ENCODE data around the gene PAIP1. TPM values are rescaled to one million over a fixed set of nuclear protein-coding genes. Genes with fewer than 3 reads are reported as not detected.
A peak's percentile ranks its signal among the peaks of the same experiment; 100 is the strongest.
"Not testable (repeated sequence)": the region's sequence is repeated elsewhere in the genome, so short reads cannot be mapped to it uniquely, and the experiment has no call there.

Gene PAIP1
- total RNA-seq, 1 donor from 2014 or later, result 120 TPM

- DNase-seq (no peak), ATAC-seq (ENCODE audit: poor library complexity) (no peak)
- intact Hi-C loops (cut with DNase I), result no loop called here
Measured at GRCh38 chr5:43547532-43547931, 9.3 kb downstream of the PAIP1 start.

GRCh38 chr5:43543434-43543833 lies 13.4 kb downstream of the PAIP1 start:
- intact Hi-C loops (cut with DNase I), result no loop called here
- no peak for DNase-seq
- no peak for ATAC-seq (ENCODE audit: poor library complexity)

- no peak for DNase-seq
- ATAC-seq (ENCODE audit: poor library complexity), result no peak
- intact Hi-C loops (cut with DNase I), result no loop called here
Measured at GRCh38 chr5:43540746-43541145, 16.1 kb downstream of the PAIP1 start.

DNA sequence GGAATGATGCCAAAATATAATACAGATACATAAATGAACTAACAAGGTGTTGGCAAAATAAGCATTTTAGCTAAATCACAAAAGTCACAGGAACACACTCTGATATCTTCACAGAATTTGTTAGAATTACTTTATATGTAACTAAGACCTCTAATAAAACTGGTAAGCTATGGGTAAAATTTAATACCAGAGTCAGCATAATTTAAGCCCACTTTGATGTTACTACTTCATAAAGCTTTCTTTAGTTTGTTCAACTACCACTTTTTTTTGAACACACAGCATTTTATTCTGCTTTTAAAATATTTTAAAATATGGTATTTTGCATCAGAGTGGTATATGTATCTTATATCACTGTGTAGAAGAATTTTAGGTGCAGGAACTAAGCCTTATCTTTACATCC lies 19.9 kb downstream of the PAIP1 start:
- ATAC-seq (ENCODE audit: poor library complexity), result no peak
- intact Hi-C loops (cut with DNase I), result no loop called here
- no peak for DNase-seq

- intact Hi-C loops (cut with DNase I), result no loop called here
- ATAC-seq (ENCODE audit: poor library complexity) (no peak), DNase-seq (no peak)
Measured at GRCh38 chr5:43533646-43534045, 23.2 kb downstream of the PAIP1 start.

GRCh38 chr5:43530648-43531047 lies 26.2 kb downstream of the PAIP1 start:
- no peak for DNase-seq
- ATAC-seq (ENCODE audit: poor library complexity), result no peak
- intact Hi-C loops (cut with DNase I), result no loop called here

DNA sequence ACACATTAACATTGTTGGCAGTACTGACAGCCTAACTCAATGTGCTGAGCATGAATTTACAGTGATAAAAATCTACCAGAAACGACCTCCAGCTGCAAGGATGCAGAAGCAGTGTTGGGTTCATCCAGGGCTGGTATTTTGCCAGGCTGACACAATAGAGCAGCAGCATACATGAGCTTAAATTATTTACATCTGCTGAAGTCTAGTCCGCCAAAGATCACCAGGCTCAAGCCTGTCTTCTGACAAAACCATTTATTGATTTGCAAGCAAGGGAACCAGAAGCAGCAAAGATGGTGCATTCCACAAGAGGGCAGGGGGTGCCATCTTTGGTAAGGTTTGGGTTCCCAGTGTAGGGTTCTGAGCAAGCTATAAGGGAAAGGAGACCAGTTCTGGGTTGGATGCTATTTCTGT lies 33.2 kb downstream of the PAIP1 start:
- ATAC-seq (ENCODE audit: poor library complexity), result no peak
- DNase-seq, result no peak
- intact Hi-C loops (cut with DNase I), result no loop called here

DNA sequence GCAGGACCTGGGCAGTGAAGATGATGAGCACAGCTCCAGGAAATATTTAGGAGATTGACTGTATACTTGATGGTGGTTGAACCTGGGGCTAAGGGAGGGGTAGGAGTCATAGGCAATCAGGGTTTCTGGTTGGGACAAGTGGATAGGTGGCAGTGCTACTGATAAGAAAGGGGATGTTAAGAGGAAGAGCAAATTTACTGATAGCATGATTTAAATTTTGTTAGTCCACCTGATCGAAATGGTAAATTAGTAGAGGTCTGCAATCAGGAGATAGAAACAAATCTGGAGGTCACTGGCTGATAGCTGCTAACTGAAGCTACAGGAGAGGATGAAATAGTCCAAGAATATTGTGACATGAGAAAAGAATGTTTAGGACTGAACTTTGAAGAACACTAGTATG lies 36.3 kb downstream of the PAIP1 start:
- no peak for DNase-seq
- ATAC-seq (ENCODE audit: poor library complexity), result no peak
- intact Hi-C loops (cut with DNase I), result no loop called here

GRCh38 chr5:43515678-43516048 lies 41.2 kb downstream of the PAIP1 start:
- intact Hi-C loops (cut with DNase I), result no loop called here
- no peak for ATAC-seq (ENCODE audit: poor library complexity)
- DNase-seq, result no peak

DNA sequence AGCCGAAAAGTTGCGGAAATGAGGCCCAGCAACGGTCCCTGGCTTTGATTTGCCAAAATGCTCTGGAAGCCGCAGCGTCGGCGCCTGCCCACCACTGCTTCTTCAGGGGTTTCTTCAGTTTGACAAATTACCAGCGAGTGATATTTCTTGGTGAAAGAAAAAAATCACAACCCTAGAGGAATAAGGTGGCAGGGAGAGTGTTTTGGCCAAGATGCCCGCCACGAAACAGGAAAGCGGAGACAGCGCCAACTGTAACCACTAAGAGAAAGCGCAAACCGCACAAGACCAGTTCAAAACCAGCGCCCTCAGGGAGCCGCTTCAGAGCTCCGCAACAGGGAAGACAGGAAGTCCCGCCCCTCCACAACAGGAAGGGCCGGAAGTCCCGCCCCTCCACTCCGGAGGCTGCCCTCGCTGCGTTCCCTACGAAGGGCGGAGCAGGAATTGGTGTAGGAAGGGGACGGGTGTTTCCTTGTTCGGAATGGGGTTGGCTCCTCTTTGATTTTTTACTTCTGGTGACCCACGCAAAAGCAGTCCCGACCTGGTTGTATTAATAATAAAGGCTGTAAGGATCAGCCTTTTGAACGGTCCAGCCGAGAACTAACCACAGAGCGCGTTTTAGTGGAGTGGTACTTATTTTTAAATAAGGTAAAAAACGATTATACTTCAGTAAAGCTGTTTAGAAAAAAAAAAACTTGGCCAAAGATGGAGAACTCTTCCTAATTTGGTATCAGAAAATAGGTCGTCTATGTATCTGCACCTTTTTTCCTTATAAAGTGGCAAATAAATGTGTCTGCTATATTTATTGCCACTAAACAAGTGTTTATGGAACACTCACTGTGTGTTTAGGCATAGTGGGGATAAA lies 41.8 kb downstream of the PAIP1 start, which contains the start of gene C5orf34:
Gene C5orf34 (minus strand): TSS at position 333 of the 862 bp plus-strand sequence. CDS start 5,809 bp downstream, outside the sequence.
- peak; percentile 100 for ATAC-seq (ENCODE audit: poor library complexity)
- intact Hi-C loops (cut with DNase I), result no loop called here
- DNase-seq, result peak; percentile 97

DNA sequence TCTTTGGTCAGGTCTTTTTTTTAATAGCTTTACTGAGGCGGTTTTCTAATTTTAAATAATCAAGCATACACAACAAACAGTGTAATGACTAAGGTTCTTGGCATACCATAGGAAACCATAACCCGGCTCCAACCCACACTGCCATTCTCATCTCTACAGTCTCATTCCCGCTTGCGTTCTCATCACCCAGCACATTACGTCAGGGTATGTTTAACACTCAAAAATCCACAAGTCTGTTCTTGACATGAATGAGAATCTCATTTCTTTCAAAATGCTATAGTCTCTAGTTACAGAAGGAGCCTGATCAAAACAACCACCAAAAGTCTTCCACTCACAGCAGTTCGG lies 42.4 kb downstream of the PAIP1 start:
- intact Hi-C loops (cut with DNase I), result no loop called here
- DNase-seq, result no peak
- ATAC-seq (ENCODE audit: poor library complexity), result no peak

DNA sequence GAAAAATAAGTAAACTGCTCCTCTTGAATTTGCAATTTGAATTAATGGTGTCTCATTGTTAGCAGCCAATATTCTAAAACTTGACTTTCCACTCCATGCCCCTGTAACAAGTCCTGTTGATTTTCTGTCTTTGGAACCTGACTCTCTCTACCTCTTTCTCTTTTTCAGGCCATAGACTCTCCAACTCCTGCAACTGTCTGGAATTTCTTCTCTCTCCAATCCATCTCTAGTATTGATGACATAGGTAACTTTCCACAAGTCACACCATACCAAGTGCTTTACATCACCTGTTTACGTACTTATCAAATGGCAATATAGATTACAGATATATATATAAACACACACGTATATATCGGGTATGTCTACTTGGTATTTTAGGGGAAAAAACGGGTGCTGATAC lies 42.9 kb downstream of the PAIP1 start:
- DNase-seq, result no peak
- no peak for ATAC-seq (ENCODE audit: poor library complexity)
- intact Hi-C loops (cut with DNase I), result no loop called here

DNA sequence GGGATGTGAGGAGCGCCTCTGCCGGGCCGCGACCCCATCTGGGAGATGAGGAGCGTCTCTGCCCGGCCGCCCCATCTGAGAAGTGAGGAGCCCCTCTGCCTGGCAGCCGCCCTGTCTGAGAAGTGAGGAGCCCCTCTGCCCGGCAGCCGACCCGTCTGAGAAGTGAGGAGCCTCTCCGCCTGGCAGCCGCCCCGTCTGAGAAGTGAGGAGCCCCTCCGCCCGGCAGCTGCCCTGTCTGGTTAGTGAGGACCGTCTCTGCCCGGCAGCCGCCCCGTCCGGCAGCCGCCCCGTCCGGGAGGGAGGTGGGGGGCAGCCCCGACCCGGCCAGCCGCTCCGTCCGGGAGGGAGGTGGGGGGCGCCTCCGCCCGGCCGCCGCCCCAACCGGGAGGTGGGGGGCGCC lies 45.8 kb downstream of the PAIP1 start:
- ATAC-seq (ENCODE audit: poor library complexity); intact Hi-C loops (cut with DNase I): not testable (repeated sequence)
- peak; percentile 32 for DNase-seq

GRCh38 chr5:43498581-43498980 lies 58.3 kb downstream of the PAIP1 start:
- intact Hi-C loops (cut with DNase I), result no loop called here
- DNase-seq (no peak), ATAC-seq (ENCODE audit: poor library complexity) (no peak)

GRCh38 chr5:43497311-43498104 lies 59.4 kb downstream of the PAIP1 start:
- intact Hi-C loops (cut with DNase I), result no loop called here
- DNase-seq (no peak), ATAC-seq (ENCODE audit: poor library complexity) (no peak)

DNA sequence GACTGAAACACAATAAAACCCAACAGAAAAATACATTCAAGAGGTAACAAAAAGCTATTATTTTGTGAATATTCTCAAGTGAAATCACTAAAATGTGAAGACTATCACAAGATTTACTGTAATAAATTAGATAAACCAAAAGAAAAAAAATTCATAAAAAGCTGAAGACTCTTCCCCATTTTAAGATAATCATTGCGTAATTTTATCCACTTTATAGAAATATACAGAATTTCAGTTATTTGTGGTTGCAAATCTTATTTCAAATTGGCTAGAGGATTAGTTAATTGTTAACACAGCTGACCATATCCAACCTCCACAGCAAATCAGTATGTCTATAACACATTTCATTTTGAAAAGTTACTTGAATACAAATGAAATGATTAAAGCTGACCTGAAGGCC lies 65.6 kb downstream of the PAIP1 start:
- intact Hi-C loops (cut with DNase I), result no loop called here
- DNase-seq, result no peak

DNA sequence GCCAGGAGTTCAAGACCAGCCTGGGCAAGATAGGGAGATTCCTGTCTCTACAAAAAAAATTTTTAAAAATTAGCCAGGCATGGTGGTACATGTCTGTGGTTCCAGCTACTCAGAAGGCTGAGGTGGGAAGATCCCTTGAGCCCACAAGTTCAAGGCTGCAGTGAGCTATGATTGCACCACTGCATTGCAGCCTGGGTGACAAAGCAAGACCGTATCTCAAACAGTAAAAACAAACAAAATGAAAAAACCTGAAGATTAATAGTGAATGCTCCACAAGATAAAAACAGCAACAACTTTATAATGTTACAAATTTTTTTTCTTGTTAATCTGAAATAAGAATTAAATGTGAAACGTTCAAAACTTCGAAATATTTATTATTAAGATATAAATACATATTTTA lies 70.5 kb downstream of the PAIP1 start:
- intact Hi-C loops (cut with DNase I), result no loop called here
- no peak for DNase-seq

More for the DNA sequence above, 65.6 kb downstream of the PAIP1 start:
- no peak for ATAC-seq (ENCODE audit: poor library complexity)

DNA sequence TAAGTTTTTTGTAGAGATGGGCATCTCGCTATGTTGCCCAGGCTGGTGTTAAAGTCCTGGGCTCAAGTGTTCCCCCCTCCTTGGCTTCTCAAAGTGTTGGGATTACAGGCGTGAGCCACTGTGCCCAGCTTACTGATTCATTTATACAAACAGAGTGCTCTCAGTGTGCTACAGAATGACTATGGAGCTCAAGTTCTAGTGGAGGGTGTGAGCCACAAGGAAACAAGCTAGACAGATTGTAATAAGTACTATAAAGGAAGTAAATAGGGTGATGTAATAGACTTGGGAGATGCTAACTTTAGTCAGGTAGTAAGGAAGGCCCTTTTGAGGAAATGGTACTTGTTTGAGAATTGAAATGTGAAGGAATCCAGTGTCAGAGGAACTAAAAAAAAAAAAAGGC lies 71.5 kb downstream of the PAIP1 start:
- ATAC-seq (ENCODE audit: poor library complexity) (no peak), DNase-seq (no peak)
- intact Hi-C loops (cut with DNase I), result no loop called here

More for the DNA sequence above, 70.5 kb downstream of the PAIP1 start:
- ATAC-seq (ENCODE audit: poor library complexity), result no peak

DNA sequence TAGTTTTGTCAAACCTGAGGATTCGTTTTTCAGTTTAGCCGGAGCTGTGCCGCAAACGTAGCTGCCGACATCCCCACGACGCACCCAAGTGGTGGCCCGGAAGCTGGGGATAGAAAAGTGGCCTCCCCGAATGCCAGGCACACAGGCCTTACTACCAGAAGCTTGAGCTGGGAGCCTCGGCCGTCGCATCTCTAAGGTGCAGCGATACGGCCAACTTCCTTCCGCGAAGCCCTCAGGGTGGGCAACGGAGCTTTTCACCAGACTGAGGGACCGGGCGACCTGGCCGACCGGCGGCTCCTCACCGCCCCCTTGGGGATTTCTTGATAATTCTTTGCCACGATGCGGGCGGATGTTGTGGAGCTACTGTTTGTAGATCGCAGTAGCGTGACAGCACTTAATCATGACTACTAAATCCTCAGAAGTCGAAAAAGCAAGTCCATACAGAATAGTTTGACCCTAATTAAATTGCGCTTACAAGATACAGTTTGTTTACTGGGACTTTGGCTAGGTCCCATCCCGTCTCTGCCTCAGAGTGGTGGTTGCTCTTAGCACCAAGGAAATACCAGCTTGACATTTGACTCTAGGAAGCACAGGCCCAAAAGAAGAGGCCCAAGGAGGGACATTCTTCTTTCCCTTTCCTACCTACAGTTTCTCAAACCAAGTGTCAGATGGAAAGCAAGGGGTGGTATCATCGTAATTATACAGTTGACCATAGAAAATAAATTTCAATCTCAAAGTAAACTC lies 72.6 kb downstream of the PAIP1 start:
- peak; percentile 85 for ATAC-seq (ENCODE audit: poor library complexity)
- DNase-seq, result peak; percentile 80
- intact Hi-C loops (cut with DNase I), result loop anchor here (5.0 kb wide), 1 partner anchor 172 kb away; the partner anchor contains the start of gene HMGCS1

All from Right ventricle myocardium superior (tissue), 1 donor.